ENCODE results near the gene HS1BP3. TPM values are rescaled to one million over a fixed set of nuclear protein-coding genes. Genes with fewer than 3 reads are reported as not detected.

HS1BP3 gene
- total and polyA plus RNA-seq, 2 experiments from 2014 or later, result 10.5 to 10.6 TPM

GRCh38 chr2:20574930-20575329 lies 76.0 kb downstream of the HS1BP3 start:
- H3K4me3 ChIP-seq, result no peak overlapping the region
- H3K4me1 ChIP-seq (ENCODE audit: insufficient read depth), result peaks cover 38% of the 10 kb centered on the region
- H2AFZ ChIP-seq, result no peak overlapping the region
- H4K20me1 ChIP-seq (ENCODE audit: insufficient read depth), result no peaks in the 10 kb centered on the region
- no peaks in the 10 kb centered on the region for H3K79me2 ChIP-seq (ENCODE audit: insufficient read depth)
- no peaks in the 10 kb centered on the region for H3K9me3 ChIP-seq (ENCODE audit: low read depth)
- WGBS, 2 experiments (ENCODE audit: low coverage in 1 of 2, low lambda C conversion rate in 2 of 2, missing lambda C conversion rate in 2 of 2), result 87 to 89% methylated on average over 6 of the region's 6 CpGs
- H3K4me2 ChIP-seq (ENCODE audit: unreplicated experiment), result no peak overlapping the region
- no peak overlapping the region for H3K9ac ChIP-seq
- DNase-seq, result no peak
- H3F3A ChIP-seq (ENCODE audit: insufficient read depth), result peaks cover 33% of the 10 kb centered on the region
- no peaks in the 10 kb centered on the region for H3K36me3 ChIP-seq (ENCODE audit: low read depth)
- no peak overlapping the region for H3K27ac ChIP-seq
- no peaks in the 10 kb centered on the region for H3K9me2 ChIP-seq (ENCODE audit: insufficient read depth)
- no peaks in the 10 kb centered on the region for H3K27me3 ChIP-seq (replicated peaks; ENCODE audit: insufficient read depth)
- in situ Hi-C loops (cut with MboI), result no loop called here
- TF ChIP-seq EZH2phosphoT487 (IDR thresholded peaks at IDR 0.05; ENCODE audit: insufficient read depth, low read depth) (no peak), EZH2 (IDR thresholded peaks at IDR 0.05; ENCODE audit: insufficient read depth, poor library complexity, severe bottlenecking) (no peak)

- H3K79me2 ChIP-seq (ENCODE audit: insufficient read depth), result no peaks in the 10 kb centered on the region
- no peaks in the 10 kb centered on the region for H3K9me2 ChIP-seq (ENCODE audit: insufficient read depth)
- H3K4me1 ChIP-seq (ENCODE audit: insufficient read depth), result peaks cover 33% of the 10 kb centered on the region
- H3K9me3 ChIP-seq (ENCODE audit: low read depth), result no peaks in the 10 kb centered on the region
- no peak overlapping the region for H3K9ac ChIP-seq
- DNase-seq, result no peak
- no peak for TF ChIP-seq EZH2phosphoT487 (IDR thresholded peaks at IDR 0.05; ENCODE audit: insufficient read depth, low read depth)
- no peaks in the 10 kb centered on the region for H3K27me3 ChIP-seq (replicated peaks; ENCODE audit: insufficient read depth)
- H3F3A ChIP-seq (ENCODE audit: insufficient read depth), result peaks cover 29% of the 10 kb centered on the region
- no peak overlapping the region for H3K27ac ChIP-seq
- 86 to 89% methylated on average over 5 of the region's 5 CpGs for WGBS, 2 experiments (ENCODE audit: low coverage in 1 of 2, low lambda C conversion rate in 2 of 2, missing lambda C conversion rate in 2 of 2)
- no peak overlapping the region for H3K4me3 ChIP-seq
- no peaks in the 10 kb centered on the region for H3K36me3 ChIP-seq (ENCODE audit: low read depth)
- H4K20me1 ChIP-seq (ENCODE audit: insufficient read depth), result no peaks in the 10 kb centered on the region
- in situ Hi-C loops (cut with MboI), result no loop called here
- peak overlapping the region; percentile 40 for H3K4me2 ChIP-seq (ENCODE audit: unreplicated experiment)
- H2AFZ ChIP-seq, result no peak overlapping the region
Observed at GRCh38 chr2:20574423-20574911, 76.4 kb downstream of the HS1BP3 start.

- Histone ChIP-seq H3F3A (ENCODE audit: insufficient read depth) (peaks cover 26% of the 10 kb centered on the region), H4K20me1 (ENCODE audit: insufficient read depth) (no peaks in the 10 kb centered on the region), H2AFZ (no peak overlapping the region), H3K4me2 (ENCODE audit: unreplicated experiment) (peak overlapping the region; percentile 40), H3K4me3 (no peak overlapping the region), H3K36me3 (ENCODE audit: low read depth) (no peaks in the 10 kb centered on the region), H3K9me3 (ENCODE audit: low read depth) (no peaks in the 10 kb centered on the region), H3K79me2 (ENCODE audit: insufficient read depth) (no peaks in the 10 kb centered on the region), H3K4me1 (ENCODE audit: insufficient read depth) (peaks cover 27% of the 10 kb centered on the region), H3K27ac (no peak overlapping the region), H3K27me3 (replicated peaks; ENCODE audit: insufficient read depth) (no peaks in the 10 kb centered on the region), H3K9ac (no peak overlapping the region), H3K9me2 (ENCODE audit: insufficient read depth) (no peaks in the 10 kb centered on the region)
- 59 to 61% methylated on average over 10 of the region's 10 CpGs for WGBS, 2 experiments (ENCODE audit: low coverage in 1 of 2, low lambda C conversion rate in 2 of 2, missing lambda C conversion rate in 2 of 2)
- DNase-seq, result peak; percentile 76
- in situ Hi-C loops (cut with MboI), result no loop called here
- no peak for TF ChIP-seq EZH2 (IDR thresholded peaks at IDR 0.05; ENCODE audit: insufficient read depth, poor library complexity, severe bottlenecking)
- 0 out of 2 replicates have a peak, but pooled peaks have one; percentile 32 for TF ChIP-seq EZH2phosphoT487 (IDR thresholded peaks at IDR 0.05; ENCODE audit: insufficient read depth, low read depth)
Observed at GRCh38 chr2:20573620-20574422, 77.1 kb downstream of the HS1BP3 start.

GRCh38 chr2:20572221-20572620 lies 78.7 kb downstream of the HS1BP3 start:
- TF ChIP-seq EZH2 (IDR thresholded peaks at IDR 0.05; ENCODE audit: insufficient read depth, poor library complexity, severe bottlenecking) (no peak), EZH2phosphoT487 (IDR thresholded peaks at IDR 0.05; ENCODE audit: insufficient read depth, low read depth) (no peak)
- Histone ChIP-seq H3K4me1 (ENCODE audit: insufficient read depth) (peaks cover 13% of the 10 kb centered on the region), H3K9ac (no peak overlapping the region), H3K9me3 (ENCODE audit: low read depth) (no peaks in the 10 kb centered on the region), H3F3A (ENCODE audit: insufficient read depth) (peaks cover 17% of the 10 kb centered on the region), H3K27me3 (replicated peaks; ENCODE audit: insufficient read depth) (no peaks in the 10 kb centered on the region), H3K4me2 (ENCODE audit: unreplicated experiment) (no peak overlapping the region), H4K20me1 (ENCODE audit: insufficient read depth) (no peaks in the 10 kb centered on the region), H3K27ac (no peak overlapping the region), H3K36me3 (ENCODE audit: low read depth) (no peaks in the 10 kb centered on the region), H2AFZ (no peak overlapping the region), H3K9me2 (ENCODE audit: insufficient read depth) (no peaks in the 10 kb centered on the region), H3K4me3 (no peak overlapping the region), H3K79me2 (ENCODE audit: insufficient read depth) (no peaks in the 10 kb centered on the region)
- in situ Hi-C loops (cut with MboI), result no loop called here
- 91 to 95% methylated on average over 5 of the region's 5 CpGs for WGBS, 2 experiments (ENCODE audit: low coverage in 1 of 2, low lambda C conversion rate in 2 of 2, missing lambda C conversion rate in 2 of 2)
- DNase-seq, result no peak

All from GM23248 (cell line).